Activated naive CD4-positive, alpha-beta T cell treated with anti-CD3 and anti-CD28 coated beads for 36 hours (primary cell): ENCODE measurements around the gene SNX9. TPM values are rescaled to one million over a fixed set of nuclear protein-coding genes. Genes with fewer than 3 reads are reported as not detected.

Experiments
- CTCF ChIA-PET: fragments of 350-600 bp; sonication (Branson Sonifier 250); formaldehyde crosslinking; loops from one replicate; lab custom pipeline; 2021; ENCODE audit warnings: antibody characterized with exemption; lab: Charles Lee
- DNase-seq: peaks from one replicate; pipeline ENCODE4 v3.0.0-alpha.2; 2020
- H3K27ac Mint-ChIP-seq: one replicate; pipeline ENCODE4 v1.8.0; 2021; ENCODE audit warnings: mild to moderate bottlenecking, mixed read lengths
- H3K27me3 Mint-ChIP-seq: one replicate; pipeline ENCODE4 v1.8.0; 2021; ENCODE audit warnings: low read depth, mixed read lengths
- H3K36me3 Mint-ChIP-seq: one replicate; pipeline ENCODE4 v1.8.0; 2021; ENCODE audit warnings: low read depth, mixed read lengths
- H3K4me1 Mint-ChIP-seq: one replicate; pipeline ENCODE4 v1.8.0; 2021; ENCODE audit warnings: low read depth, mixed read lengths
- H3K4me3 Mint-ChIP-seq: one replicate; pipeline ENCODE4 v1.8.0; 2021; ENCODE audit warnings: mild to moderate bottlenecking, moderate library complexity, mixed read lengths
- H3K9me3 Mint-ChIP-seq: one replicate; pipeline ENCODE4 v1.8.0; 2021; ENCODE audit warnings: mixed read lengths
- intact Hi-C: fragments of 100-400 bp; cut with micrococcal nuclease; formaldehyde crosslinking; loops from one replicate; pipeline ENCODE4 v1.15.1; 2023
- total RNA-seq, 2 experiments: library from RNA; stranded (reverse); gene quantifications; one replicate each; pipeline ENCODE4 v1.2.3, GENCODE V29; 2021

SNX9 gene
- total RNA-seq, 2 experiments from 2014 or later, result 34.3 to 34.6 TPM

GRCh38 chr6:157954150-157955117, 131.4 kb downstream of the SNX9 start:
- H3K27me3 Mint-ChIP-seq, result no peaks in the 10 kb centered on the region
- peaks cover 4% of the 10 kb centered on the region for H3K36me3 Mint-ChIP-seq
- intact Hi-C loops, result no loop called here
- H3K4me1 Mint-ChIP-seq, result peaks cover 3% of the 10 kb centered on the region
- DNase-seq, result no peak
- no peak overlapping the region for H3K27ac Mint-ChIP-seq
- CTCF ChIA-PET, result interaction anchor here (0.6 kb wide), 1 partner anchor 179 kb away, joined by 3 read pairs; no protein-coding TSS in a partner anchor
- no peak overlapping the region for H3K4me3 Mint-ChIP-seq
- H3K9me3 Mint-ChIP-seq, result peaks cover 19% of the 10 kb centered on the region

- Mint-ChIP-seq H3K27ac (no peak overlapping the region), H3K4me3 (no peak overlapping the region), H3K9me3 (peaks cover 17% of the 10 kb centered on the region), H3K27me3 (no peaks in the 10 kb centered on the region), H3K4me1 (peaks cover 3% of the 10 kb centered on the region), H3K36me3 (peaks cover 4% of the 10 kb centered on the region)
- intact Hi-C loops, result no loop called here
- no peak for DNase-seq
- CTCF ChIA-PET, result interaction anchor here (0.6 kb wide), 1 partner anchor 71 kb away, joined by 3 read pairs; no protein-coding TSS in a partner anchor
These were observed 132.6 kb downstream of the SNX9 start for GRCh38 chr6:157955675-157956074.

DNA sequence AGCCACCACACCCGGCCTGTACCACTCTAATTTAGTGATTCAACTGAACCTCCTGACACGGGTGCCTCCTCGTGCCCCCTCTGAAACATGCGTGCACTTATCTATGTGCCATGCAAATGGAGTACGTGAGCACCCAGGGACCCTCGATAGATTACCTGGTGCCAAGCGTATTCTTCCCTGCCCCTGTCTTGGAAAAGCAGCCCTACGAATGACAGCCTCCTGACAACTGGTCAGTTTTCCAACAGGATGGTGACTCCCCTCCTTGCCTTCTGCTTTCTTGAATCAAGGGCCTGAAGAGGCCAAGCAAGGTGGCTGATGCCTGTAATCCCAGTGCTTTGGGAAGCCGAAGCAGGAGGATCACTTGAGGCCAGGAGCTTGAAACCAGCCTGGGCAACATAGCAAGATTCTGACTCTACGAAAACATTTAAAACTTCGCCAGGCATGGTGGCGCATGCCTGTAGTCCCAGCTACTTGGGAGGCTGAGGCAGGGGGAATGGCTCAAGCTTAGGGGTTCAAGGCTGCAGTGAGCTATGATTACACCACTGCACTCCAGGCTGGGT, 133.2 kb downstream of the SNX9 start:
- intact Hi-C loops, result no loop called here
- no peak for DNase-seq
- no peaks in the 10 kb centered on the region for H3K27me3 Mint-ChIP-seq
- H3K27ac Mint-ChIP-seq, result no peak overlapping the region
- peaks cover 4% of the 10 kb centered on the region for H3K4me1 Mint-ChIP-seq
- CTCF ChIA-PET, result interaction anchor here (0.6 to 0.8 kb wide), 4 partner anchors 9 to 117 kb away, joined by 3 to 4 read pairs (median 3); no protein-coding TSS in a partner anchor
- peaks cover 4% of the 10 kb centered on the region for H3K36me3 Mint-ChIP-seq
- no peak overlapping the region for H3K4me3 Mint-ChIP-seq
- peaks cover 17% of the 10 kb centered on the region for H3K9me3 Mint-ChIP-seq

GRCh38 chr6:157959451-157960227, 136.6 kb downstream of the SNX9 start:
- H3K4me1 Mint-ChIP-seq, result peaks cover 21% of the 10 kb centered on the region
- intact Hi-C loops, result loop anchor here (5.0 kb wide), 3 partner anchors 113 to 317 kb away; no protein-coding TSS in a partner anchor
- CTCF ChIA-PET, result interaction anchor here (0.5 to 1.2 kb wide), 2 partner anchors 17 to 292 kb away, joined by 3 read pairs; no protein-coding TSS in a partner anchor

GRCh38 chr6:157961153-157961831, 138.2 kb downstream of the SNX9 start:
- Mint-ChIP-seq H3K27ac (no peak overlapping the region), H3K27me3 (no peaks in the 10 kb centered on the region), H3K9me3 (peaks cover 17% of the 10 kb centered on the region), H3K4me3 (no peak overlapping the region), H3K36me3 (peaks cover 4% of the 10 kb centered on the region), H3K4me1 (peaks cover 21% of the 10 kb centered on the region)
- CTCF ChIA-PET, result interaction anchor here (0.5 to 1.5 kb wide), 3 partner anchors 11 to 65 kb away, joined by 3 to 4 read pairs (median 4); no protein-coding TSS in a partner anchor
- intact Hi-C loops, result loop anchor here (5.0 kb wide), 3 partner anchors 111 to 319 kb away; no protein-coding TSS in a partner anchor
- DNase-seq, result no peak

More at GRCh38 chr6:157959451-157960227, 136.6 kb downstream of the SNX9 start:
- H3K27ac Mint-ChIP-seq, result no peak overlapping the region
- no peaks in the 10 kb centered on the region for H3K27me3 Mint-ChIP-seq
- H3K9me3 Mint-ChIP-seq, result peaks cover 17% of the 10 kb centered on the region
- peaks cover 4% of the 10 kb centered on the region for H3K36me3 Mint-ChIP-seq
- no peak overlapping the region for H3K4me3 Mint-ChIP-seq
- no peak for DNase-seq

- intact Hi-C loops, result loop anchor here (1.0 to 5.0 kb wide), 7 partner anchors 19 to 320 kb away; partner anchors contain the start of gene SYNJ2
- no peak for DNase-seq
- Mint-ChIP-seq H3K27ac (peak overlapping the region; percentile 89), H3K4me1 (peaks cover 21% of the 10 kb centered on the region), H3K27me3 (no peaks in the 10 kb centered on the region), H3K36me3 (peaks cover 4% of the 10 kb centered on the region), H3K9me3 (peaks cover 17% of the 10 kb centered on the region), H3K4me3 (peak overlapping the region; percentile 65)
- CTCF ChIA-PET, result interaction anchor here (0.6 to 1.5 kb wide), 5 partner anchors 17 to 131 kb away, joined by 3 to 4 read pairs (median 3); partner anchors contain the start of gene SYNJ2
These were observed 139.0 kb downstream of the SNX9 start for GRCh38 chr6:157961832-157962575.

DNA sequence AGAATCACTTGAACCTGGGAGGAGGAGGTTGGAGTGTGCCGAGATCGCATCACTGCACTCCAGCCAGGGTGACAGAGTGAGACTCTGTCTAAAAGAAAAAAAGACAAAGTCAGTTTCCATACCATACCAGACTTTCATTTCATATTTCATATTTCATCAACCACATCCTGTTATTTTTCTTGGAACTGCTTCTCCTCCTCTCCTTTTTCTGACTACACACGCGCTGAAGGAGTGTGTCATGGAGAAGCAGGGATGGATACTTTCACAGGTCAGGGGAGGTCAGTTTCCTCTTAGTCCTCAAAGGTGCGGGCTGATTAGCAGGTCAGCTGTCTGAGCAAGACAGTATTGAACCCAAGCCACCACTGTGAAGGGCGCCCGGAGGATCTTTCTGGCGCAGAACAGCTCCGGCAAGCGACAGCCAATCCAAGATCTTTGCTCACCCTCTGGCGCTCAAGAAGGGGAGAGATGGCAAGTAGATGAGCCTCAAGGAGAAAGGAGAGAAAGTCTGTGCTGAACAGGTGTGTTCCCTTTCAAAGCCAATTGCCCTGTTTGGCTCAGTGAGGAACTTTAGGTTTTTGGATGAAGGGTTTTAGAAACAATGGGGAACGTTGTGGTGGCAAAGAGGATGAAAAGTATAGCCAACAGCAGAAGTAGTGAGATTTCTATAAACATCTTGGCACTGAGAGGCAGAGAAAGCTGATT, 139.7 kb downstream of the SNX9 start:
- peaks cover 4% of the 10 kb centered on the region for H3K36me3 Mint-ChIP-seq
- H3K4me1 Mint-ChIP-seq, result peaks cover 21% of the 10 kb centered on the region
- peak overlapping the region; percentile 89 for H3K27ac Mint-ChIP-seq
- CTCF ChIA-PET, result interaction anchor here (0.6 to 1.4 kb wide), 4 partner anchors 19 to 132 kb away, joined by 3 to 4 read pairs (median 3); partner anchors contain the start of gene SYNJ2
- H3K4me3 Mint-ChIP-seq, result peak overlapping the region; percentile 65
- DNase-seq, result peak; percentile 55
- H3K9me3 Mint-ChIP-seq, result peaks cover 17% of the 10 kb centered on the region
- intact Hi-C loops, result loop anchor here (1.0 to 5.0 kb wide), 8 partner anchors 19 to 320 kb away; partner anchors contain the start of gene SYNJ2
- H3K27me3 Mint-ChIP-seq, result no peaks in the 10 kb centered on the region

DNA sequence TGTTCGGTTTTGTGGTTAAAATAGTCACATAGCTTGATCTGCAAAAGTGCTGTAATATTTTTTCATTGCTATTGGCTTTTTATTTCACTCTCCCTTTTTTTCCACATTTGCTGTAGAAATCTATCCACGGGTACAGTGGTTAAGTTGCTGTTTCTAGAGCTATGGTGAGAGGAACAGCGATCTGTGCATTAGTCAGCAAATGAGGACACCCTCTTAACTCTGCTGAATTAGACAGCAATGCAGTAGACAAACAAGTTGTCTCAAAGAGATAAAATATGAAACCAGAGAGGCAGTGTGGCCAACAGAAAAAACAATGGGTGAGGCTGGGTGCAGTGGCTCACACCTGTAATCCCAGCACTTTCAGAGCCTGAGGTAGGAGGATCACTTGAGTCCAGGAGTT, 141.1 kb downstream of the SNX9 start:
- CTCF ChIA-PET, result interaction anchor here (0.7 kb wide), 1 partner anchor 88 kb away, joined by 3 read pairs; no protein-coding TSS in a partner anchor
- Mint-ChIP-seq H3K36me3 (no peaks in the 10 kb centered on the region), H3K27me3 (no peaks in the 10 kb centered on the region), H3K27ac (peak overlapping the region; percentile 19), H3K4me3 (no peak overlapping the region), H3K9me3 (peaks cover 8% of the 10 kb centered on the region), H3K4me1 (peaks cover 21% of the 10 kb centered on the region)
- no peak for DNase-seq
- intact Hi-C loops, result loop anchor here (5.0 kb wide), 3 partner anchors 108 to 322 kb away; no protein-coding TSS in a partner anchor

DNA sequence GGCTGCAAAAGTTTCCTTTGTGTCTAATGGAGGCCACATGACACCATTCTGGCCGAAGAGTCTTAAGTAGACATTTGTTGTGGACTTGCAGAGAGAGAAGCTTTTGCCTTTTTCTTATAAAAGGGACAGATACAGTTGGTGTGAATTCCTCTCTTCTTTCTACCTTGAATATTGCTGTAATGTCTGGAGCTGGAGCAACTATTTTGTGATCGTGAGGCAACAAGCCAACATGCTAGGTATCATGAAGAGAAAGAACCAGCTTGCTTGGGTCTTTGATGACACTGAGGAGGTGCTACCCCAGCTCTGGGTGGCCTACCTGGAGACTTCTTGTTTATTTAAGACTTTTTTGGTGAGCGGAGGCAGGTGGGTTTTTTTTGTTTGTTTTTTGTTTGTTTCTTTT, 142.3 kb downstream of the SNX9 start:
- intact Hi-C loops, result no loop called here
- CTCF ChIA-PET, result interaction anchor here (0.6 kb wide), 1 partner anchor 57 kb away, joined by 6 read pairs; no protein-coding TSS in a partner anchor
- Mint-ChIP-seq H3K9me3 (no peaks in the 10 kb centered on the region), H3K36me3 (no peaks in the 10 kb centered on the region), H3K27me3 (no peaks in the 10 kb centered on the region), H3K27ac (no peak overlapping the region), H3K4me1 (peaks cover 21% of the 10 kb centered on the region), H3K4me3 (no peak overlapping the region)
- DNase-seq, result no peak

GRCh38 chr6:157966589-157966977, 143.5 kb downstream of the SNX9 start:
- no peak for DNase-seq
- Mint-ChIP-seq H3K27ac (no peak overlapping the region), H3K36me3 (no peaks in the 10 kb centered on the region), H3K4me1 (peaks cover 20% of the 10 kb centered on the region), H3K9me3 (no peaks in the 10 kb centered on the region), H3K4me3 (no peak overlapping the region), H3K27me3 (no peaks in the 10 kb centered on the region)
- CTCF ChIA-PET, result interaction anchor here (0.8 to 1.8 kb wide), 2 partner anchors 13 to 77 kb away, joined by 3 read pairs; no protein-coding TSS in a partner anchor
- intact Hi-C loops, result no loop called here
